Endothelial cell of umbilical vein (primary cell): Measurements from ENCODE around the gene OR4D1. TPM values are rescaled to one million over a fixed set of nuclear protein-coding genes. Genes with fewer than 3 reads are reported as not detected.

Experiments
- BruUV-seq: library from RNA; stranded (reverse); fragments of 400-500 nt; replicated peaks from 2 replicates; lab custom pipeline; 2021; lab: Mats Ljungman, UMichigan
- CTCF ChIA-PET: fragments of 300-600, 350-600 bp; sonication (Branson Sonifier 250); formaldehyde crosslinking; loops from one replicate; lab custom pipeline; 2021; ENCODE audit warnings: antibody characterized with exemption, inconsistent platforms; lab: Charles Lee
- POLR2A ChIA-PET: fragments of 300-600, 350-600 bp; sonication (Branson Sonifier 250); formaldehyde crosslinking; loops from one replicate; lab custom pipeline; 2021; ENCODE audit warnings: antibody characterized with exemption, inconsistent platforms; lab: Charles Lee
- DNase-seq: peaks from one replicate; pipeline ENCODE4 v3.0.0-alpha.2; 2011; ENCODE audit warnings: low read depth, low spot score
- FAIRE-seq: peaks from 2 replicates; lab custom pipeline; 2011; peaks lifted over from hg19 to GRCh38; lab: Jason Lieb, UNC
- H2AFZ ChIP-seq: 2 replicates; pipeline ENCODE4 v1.6.0; 2012; ENCODE audit warnings: low read depth, low read length, control low read depth, inconsistent platforms
- H3K27ac ChIP-seq: 2 replicates; pipeline ENCODE4 v1.5.1; 2011; ENCODE audit warnings: low read depth, mild to moderate bottlenecking, control low read depth, low read length, moderate library complexity; ENCODE audit not compliant: insufficient read depth
- H3K27me3 ChIP-seq, 2 experiments: 2 replicates each; pipeline versions ENCODE4 v1.6.0 to v1.6.1; 2011; ENCODE audit warnings: low read length in 2 of 2, mixed read lengths in 1 of 2; ENCODE audit not compliant: control insufficient read depth in 2 of 2, insufficient read depth in 2 of 2
- H3K36me3 ChIP-seq, 2 experiments: 2 replicates in 1 of 2; 3 replicates in 1 of 2; pipeline ENCODE4 v1.5.1; 2011; ENCODE audit warnings: low read length in 2 of 2, mild to moderate bottlenecking in 1 of 2, moderate library complexity in 1 of 2; ENCODE audit not compliant: control insufficient read depth in 2 of 2, insufficient read depth in 2 of 2; ENCODE audit errors: extremely low read depth in 1 of 2
- H3K4me1 ChIP-seq: 3 replicates; pipeline ENCODE4 v1.5.1; 2011; ENCODE audit warnings: mild to moderate bottlenecking, low read length; ENCODE audit not compliant: control insufficient read depth, insufficient read depth; ENCODE audit errors: extremely low read depth
- H3K4me2 ChIP-seq: 2 replicates; pipeline ENCODE4 v1.6.1; 2011; ENCODE audit warnings: low read length, control low read depth, mixed read lengths; ENCODE audit not compliant: insufficient read depth
- H3K4me3 ChIP-seq, 3 experiments: fragments of 200-600 bp in 1 of 3; sonication (generic), shearing (Covaris generic) in 1 of 3; replicated peaks in 1 of 3; 2 replicates each; pipeline ENCODE4 v1.5.1; 2011 to 2016; ENCODE audit warnings: control low read depth in 3 of 3, low read length in 3 of 3, mild to moderate bottlenecking in 2 of 3, inconsistent platforms in 1 of 3, low read depth in 1 of 3, moderate library complexity in 1 of 3; ENCODE audit not compliant: insufficient read depth in 1 of 3
- H3K79me2 ChIP-seq: 2 replicates; pipeline ENCODE4 v1.6.0; 2012; ENCODE audit warnings: low read length, inconsistent platforms; ENCODE audit not compliant: control insufficient read depth, insufficient read depth
- H3K9ac ChIP-seq: replicated peaks from 2 replicates; pipeline ENCODE3; 2011; ENCODE audit warnings: low read length, control low read depth; ENCODE audit not compliant: insufficient read depth; ENCODE audit errors: extremely low read depth
- H3K9me1 ChIP-seq: replicated peaks from 3 replicates; pipeline ENCODE4 v1.6.0; 2011; ENCODE audit warnings: mild to moderate bottlenecking, low read length; ENCODE audit not compliant: control insufficient read depth, insufficient read depth; ENCODE audit errors: extremely low read depth
- H3K9me3 ChIP-seq: replicated peaks from 2 replicates; pipeline ENCODE4 v1.5.1; 2012; ENCODE audit warnings: low read length, inconsistent platforms; ENCODE audit not compliant: control insufficient read depth, insufficient read depth
- H4K20me1 ChIP-seq: replicated peaks from 2 replicates; pipeline ENCODE3; 2011; ENCODE audit warnings: mild to moderate bottlenecking, low read length; ENCODE audit not compliant: control insufficient read depth, insufficient read depth; ENCODE audit errors: extremely low read depth
- CTCF ChIP-seq, 2 donors: IDR thresholded peaks; 1 replicate in 1 of 2; 2 replicates in 1 of 2; pipeline ENCODE4 v1.5.1; 2011; ENCODE audit warnings: low read length in 2 of 2, mild to moderate bottlenecking in 2 of 2, moderate library complexity in 2 of 2, control low read depth in 1 of 2, inconsistent platforms in 1 of 2, low read depth in 1 of 2; ENCODE audit not compliant: insufficient read depth in 1 of 2; ENCODE audit errors: extremely low read depth in 1 of 2
- EZH2 ChIP-seq: IDR thresholded peaks from 2 replicates; pipeline ENCODE4 v1.6.1; 2012; ENCODE audit warnings: borderline replicate concordance, low read depth, mild to moderate bottlenecking, moderate library complexity, low read length, inconsistent platforms; ENCODE audit not compliant: severe bottlenecking
- FOS ChIP-seq: IDR thresholded peaks from 2 replicates; pipeline ENCODE4 v1.6.1; 2011; ENCODE audit warnings: mild to moderate bottlenecking, low read length, moderate library complexity, borderline replicate concordance; ENCODE audit not compliant: insufficient read depth
- GATA2 ChIP-seq: IDR thresholded peaks from 2 replicates; pipeline ENCODE4 v1.7.0; 2011; ENCODE audit warnings: low read depth, mild to moderate bottlenecking, moderate library complexity, mixed read lengths, low read length; ENCODE audit not compliant: insufficient read length, insufficient read depth
- JUN ChIP-seq: IDR thresholded peaks from 2 replicates; pipeline ENCODE4 v1.6.1; 2011; ENCODE audit warnings: borderline replicate concordance, low read depth; ENCODE audit not compliant: insufficient read length, insufficient read depth
- MYC ChIP-seq: IDR thresholded peaks from one replicate; pipeline ENCODE4 v1.6.1; 2011; ENCODE audit warnings: mild to moderate bottlenecking, low read depth, low read length
- POLR2A ChIP-seq: IDR thresholded peaks from 2 replicates; pipeline ENCODE4 v1.6.1; 2012; ENCODE audit warnings: low read depth, mild to moderate bottlenecking, control low read depth, low read length
- POLR2AphosphoS5 ChIP-seq: IDR thresholded peaks from 2 replicates; pipeline ENCODE4 v1.6.1; 2012; ENCODE audit warnings: low read depth, mild to moderate bottlenecking, control low read depth, low read length, moderate library complexity; ENCODE audit not compliant: insufficient read depth
- dilution Hi-C: fragments of 300-500 bp; cut with MboI; formaldehyde crosslinking; loops from one replicate; pipeline ENCODE4 v1.15.0; 2019; ENCODE audit warnings: low sequenced_read_pairs; ENCODE audit not compliant: extremely low pct_ligation_motif_present
- intact Hi-C: fragments of 100-400 bp; cut with micrococcal nuclease; formaldehyde crosslinking; loops from one replicate; pipeline ENCODE4 v1.10.0; 2022
- polyA plus RNA-seq, 4 experiments: library from polyadenylated mRNA; depleted of rRNA in 3 of 4; stranded (reverse) in 3 of 4; unstranded in 1 of 4; fragments of >200 nt; gene quantifications; 2 replicates each; pipeline versions ENCODE4 v1.2.1 to v1.2.3, GENCODE V29; 2011 to 2012; ENCODE audit warnings: missing spikeins in 1 of 4
- total RNA-seq: library from RNA; stranded (reverse); gene quantifications from 2 replicates; pipeline ENCODE4 v1.2.3, GENCODE V29; 2021
- TF ChIP-seq, protein P1 (sequence below): IDR thresholded peaks from 2 replicates; pipeline ENCODE4 v1.6.1; 2011; ENCODE audit not compliant: insufficient read depth, insufficient read length

The OR4D1 gene
- total and polyA plus RNA-seq, 2 donors (not counting 3 experiments of a cell fraction or from before 2014, with no cell fraction given): not detected

DNA sequence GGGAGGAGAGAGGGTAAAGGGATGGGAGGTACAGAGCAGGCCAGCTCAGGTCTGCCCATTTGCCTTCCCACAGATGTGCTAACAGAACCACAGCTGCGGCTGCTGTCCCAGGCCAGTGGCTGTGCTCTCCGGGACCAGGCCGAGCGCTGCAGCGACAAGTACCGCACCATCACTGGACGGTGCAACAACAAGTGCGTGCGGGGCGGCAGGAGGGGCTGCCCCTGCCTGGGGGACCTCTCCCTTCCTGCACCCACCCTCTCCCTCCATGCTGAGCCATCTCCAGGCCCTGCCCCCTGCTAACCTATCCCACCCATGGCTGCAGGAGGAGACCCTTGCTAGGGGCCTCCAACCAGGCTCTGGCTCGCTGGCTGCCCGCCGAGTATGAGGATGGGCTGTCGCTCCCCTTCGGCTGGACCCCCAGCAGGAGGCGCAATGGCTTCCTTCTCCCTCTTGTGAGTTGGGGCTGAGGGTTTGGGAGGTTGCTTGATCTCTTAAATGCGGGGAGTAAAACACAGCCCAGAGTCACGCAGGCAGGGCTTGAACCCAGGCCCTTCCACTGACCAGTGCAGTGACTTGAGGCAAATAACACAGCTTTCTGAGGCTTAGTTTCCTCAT, 45.6 kb downstream of the OR4D1 start:
- H3K9ac ChIP-seq: no peak overlapping the region
- H3K9me1 ChIP-seq: no peaks in the 10 kb centered on the region
- H4K20me1 ChIP-seq: no peaks in the 10 kb centered on the region
- CTCF ChIA-PET: no interaction called here
- no peaks in the 10 kb centered on the region for H3K4me1 ChIP-seq
- dilution Hi-C loops: no loop called here
- FAIRE-seq: no peak
- intact Hi-C loops: no loop called here
- H3K4me3 ChIP-seq: no peak overlapping the region
- no peaks in the 10 kb centered on the region for H3K79me2 ChIP-seq
- no peaks in the 10 kb centered on the region for H3K27me3 ChIP-seq
- no peak for TF ChIP-seq FOS
- TF ChIP-seq MYC: no peak
- no peaks in the 10 kb centered on the region for H3K36me3 ChIP-seq
- no TSS peak for BruUV-seq
- POLR2A ChIA-PET: no interaction called here
- H3K9me3 ChIP-seq: no peaks in the 10 kb centered on the region
- no peak overlapping the region for H3K27ac ChIP-seq
- H3K4me2 ChIP-seq: no peak overlapping the region
- DNase-seq: no peak
- H2AFZ ChIP-seq: no peak overlapping the region

GRCh38 chr17:58195518-58196123, 47.4 kb downstream of the OR4D1 start:
- FAIRE-seq: no peak
- Histone ChIP-seq H3K9ac (no peak overlapping the region), H3K9me1 (no peaks in the 10 kb centered on the region), H3K79me2 (no peaks in the 10 kb centered on the region), H3K4me2 (no peak overlapping the region), H3K9me3 (no peaks in the 10 kb centered on the region), H3K4me3 (no peak overlapping the region), H3K4me1 (no peaks in the 10 kb centered on the region), H3K27ac (no peak overlapping the region), H3K36me3 (no peaks in the 10 kb centered on the region), H3K27me3 (peaks cover 0 to 2% of the 10 kb centered on the region in 2 experiments), H4K20me1 (no peaks in the 10 kb centered on the region), H2AFZ (no peak overlapping the region)
- no peak for DNase-seq
- CTCF ChIA-PET: interaction anchor here (0.7 kb wide), 1 partner anchor 11 kb away, joined by 3 read pairs; no protein-coding TSS in a partner anchor
- no peak for TF ChIP-seq MYC
- no peak for TF ChIP-seq EZH2
- TF ChIP-seq POLR2A: no peak
- no peak for TF ChIP-seq JUN
- TF ChIP-seq FOS: no peak
- no peak for TF ChIP-seq CTCF (IDR thresholded peaks at IDR 0.05; ENCODE audit: extremely low read depth in 1 of 2, insufficient read depth in 1 of 2, low read depth in 1 of 2, low read length in 2 of 2)
- TF ChIP-seq, protein P1, sequence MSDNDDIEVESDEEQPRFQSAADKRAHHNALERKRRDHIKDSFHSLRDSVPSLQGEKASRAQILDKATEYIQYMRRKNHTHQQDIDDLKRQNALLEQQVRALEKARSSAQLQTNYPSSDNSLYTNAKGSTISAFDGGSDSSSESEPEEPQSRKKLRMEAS: no peak
- no peak for TF ChIP-seq GATA2
- no peak for TF ChIP-seq POLR2AphosphoS5
- intact Hi-C loops: no loop called here
- dilution Hi-C loops: no loop called here
- no TSS peak for BruUV-seq
- POLR2A ChIA-PET: no interaction called here
